Activated T-cell treated with anti-CD3 and anti-CD28 coated beads, Interleukin-2, amount 50 U/mL, for 4 hours (primary cell): ENCODE data around the gene MYO5B. TPM values are rescaled to one million over a fixed set of nuclear protein-coding genes. Genes with fewer than 3 reads are reported as not detected.

Experiments
- ATAC-seq, 2 donors: fragments of 200-7000 bp; cut with Tn5 transposase; one replicate each; pipeline ENCODE4 v1.10.0; 2021
- DNase-seq: peaks from one replicate; pipeline ENCODE4 v3.0.0-alpha.2; 2020
- H3K27me3 Mint-ChIP-seq: one replicate; pipeline ENCODE4 v1.8.0; 2021; ENCODE audit warnings: low read depth, mixed read lengths
- H3K36me3 Mint-ChIP-seq: one replicate; pipeline ENCODE4 v1.8.0; 2022; ENCODE audit warnings: mixed read lengths; ENCODE audit not compliant: insufficient read depth
- H3K4me1 Mint-ChIP-seq: one replicate; pipeline ENCODE4 v1.8.0; 2021; ENCODE audit warnings: low read depth, mixed read lengths
- H3K4me3 Mint-ChIP-seq: one replicate; pipeline ENCODE4 v1.8.0; 2021; ENCODE audit warnings: mild to moderate bottlenecking, moderate library complexity, mixed read lengths
- H3K9me3 Mint-ChIP-seq: one replicate; pipeline ENCODE4 v1.8.0; 2021; ENCODE audit warnings: mixed read lengths
- total RNA-seq, 3 donors: library from RNA; stranded (reverse); gene quantifications; one replicate each; pipeline ENCODE4 v1.2.1, GENCODE V29; 2021

Gene MYO5B
- total RNA-seq, 3 donors from 2014 or later, result 0.13 to 0.14 (median 0.13) TPM

DNA sequence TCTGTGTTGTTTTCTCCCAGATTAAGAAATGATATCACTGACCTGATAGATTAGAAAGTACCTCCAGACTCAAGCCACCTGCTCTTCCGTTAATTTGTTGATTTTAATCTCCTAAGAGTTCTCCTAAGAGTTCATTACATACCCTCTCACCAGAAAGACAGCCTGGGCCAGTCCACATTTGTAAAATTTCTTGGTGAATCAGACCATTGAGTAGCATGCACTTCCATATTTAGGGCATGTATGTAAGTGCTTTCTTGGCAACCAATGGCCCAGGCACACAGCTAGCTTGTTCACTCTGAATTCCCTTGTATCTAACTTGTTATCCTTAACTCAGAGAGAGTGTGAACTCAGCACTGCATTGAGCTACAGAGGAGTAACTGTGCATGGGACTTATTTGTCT lies 223.5 kb downstream of the MYO5B start:
- no peak overlapping the region for H3K4me3 Mint-ChIP-seq
- no peaks in the 10 kb centered on the region for H3K9me3 Mint-ChIP-seq
- no peaks in the 10 kb centered on the region for H3K4me1 Mint-ChIP-seq
- no peaks in the 10 kb centered on the region for H3K36me3 Mint-ChIP-seq
- ATAC-seq (no peak), DNase-seq (no peak)
- H3K27me3 Mint-ChIP-seq, result no peaks in the 10 kb centered on the region

GRCh38 chr18:49970319-49970718 lies 224.6 kb downstream of the MYO5B start:
- Mint-ChIP-seq H3K36me3 (no peaks in the 10 kb centered on the region), H3K4me1 (no peaks in the 10 kb centered on the region)
- ATAC-seq, result no peak

DNA sequence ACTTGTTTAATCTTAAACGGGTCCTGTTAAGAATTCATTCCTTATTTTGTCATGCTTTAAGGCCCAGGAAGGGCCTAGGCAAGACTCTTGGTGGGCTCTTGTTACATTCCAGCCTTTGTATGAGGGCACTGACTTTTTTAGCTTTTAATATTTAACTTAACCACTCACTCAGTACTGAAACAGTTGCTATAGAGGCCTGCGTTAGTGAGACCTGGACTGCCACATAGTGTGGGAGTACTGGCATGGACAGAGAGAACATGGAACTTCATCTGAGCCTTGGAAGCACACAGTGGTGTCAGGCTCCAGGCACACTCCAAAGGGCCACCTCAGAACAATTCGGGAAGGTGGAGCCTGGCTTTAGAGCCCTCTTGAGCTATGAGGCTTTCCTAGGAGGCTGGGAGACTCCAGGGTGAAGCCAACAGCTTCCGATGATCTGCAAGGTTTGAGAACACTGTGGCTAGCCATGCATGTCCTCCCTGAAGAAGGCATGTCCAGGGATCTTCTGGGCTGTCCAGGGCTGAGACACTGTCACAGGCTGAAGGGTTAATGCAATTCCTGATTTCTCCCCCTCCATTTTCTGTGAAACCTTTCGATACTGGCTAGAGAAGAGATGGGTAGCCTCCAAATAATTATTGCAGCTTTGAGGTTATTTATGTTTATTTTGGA lies 226.2 kb downstream of the MYO5B start:
- H3K27me3 Mint-ChIP-seq, result no peaks in the 10 kb centered on the region
- no peak for ATAC-seq
- no peaks in the 10 kb centered on the region for H3K36me3 Mint-ChIP-seq
- no peaks in the 10 kb centered on the region for H3K4me1 Mint-ChIP-seq
- H3K4me3 Mint-ChIP-seq, result no peak overlapping the region
- H3K9me3 Mint-ChIP-seq, result no peaks in the 10 kb centered on the region
- no peak for DNase-seq

More at GRCh38 chr18:49970319-49970718, 224.6 kb downstream of the MYO5B start:
- Mint-ChIP-seq H3K9me3 (no peaks in the 10 kb centered on the region), H3K4me3 (no peak overlapping the region), H3K27me3 (no peaks in the 10 kb centered on the region)
- DNase-seq, result no peak

- Mint-ChIP-seq H3K9me3 (no peaks in the 10 kb centered on the region), H3K27me3 (peaks cover 3% of the 10 kb centered on the region), H3K4me3 (no peak overlapping the region), H3K36me3 (no peaks in the 10 kb centered on the region), H3K4me1 (no peaks in the 10 kb centered on the region)
- DNase-seq (no peak), ATAC-seq (no peak)
Observed at GRCh38 chr18:49967636-49968313, 227.2 kb downstream of the MYO5B start.

- Mint-ChIP-seq H3K27me3 (peaks cover 3% of the 10 kb centered on the region), H3K4me3 (no peak overlapping the region), H3K4me1 (no peaks in the 10 kb centered on the region), H3K36me3 (no peaks in the 10 kb centered on the region), H3K9me3 (no peaks in the 10 kb centered on the region)
- no peak for ATAC-seq
- no peak for DNase-seq
Observed at GRCh38 chr18:49967171-49967570, 227.8 kb downstream of the MYO5B start.

DNA sequence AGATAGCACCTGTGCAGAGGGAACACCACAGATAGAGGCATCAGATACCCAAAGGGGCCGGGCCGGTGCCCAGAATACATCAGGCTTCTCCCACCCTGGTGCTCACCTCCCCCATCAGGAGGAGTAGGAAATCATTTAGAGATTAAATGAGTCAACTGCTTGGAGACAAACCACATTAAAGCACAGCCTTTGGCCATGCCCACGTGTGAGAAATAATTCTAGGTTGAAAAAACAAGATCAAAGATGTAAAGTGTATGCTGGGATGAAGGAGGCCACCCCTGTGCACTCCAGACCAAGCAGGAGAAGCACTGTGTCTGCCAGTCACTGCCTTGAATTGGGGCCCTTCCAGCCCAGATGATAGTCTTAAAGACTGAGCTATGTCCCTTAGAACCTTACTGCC lies 228.9 kb downstream of the MYO5B start:
- H3K4me1 Mint-ChIP-seq, result peaks cover 6% of the 10 kb centered on the region
- peaks cover 3% of the 10 kb centered on the region for H3K27me3 Mint-ChIP-seq
- DNase-seq, result no peak
- no peaks in the 10 kb centered on the region for H3K9me3 Mint-ChIP-seq
- no peak overlapping the region for H3K4me3 Mint-ChIP-seq
- H3K36me3 Mint-ChIP-seq, result no peaks in the 10 kb centered on the region
- no peak for ATAC-seq

- ATAC-seq (no peak), DNase-seq (no peak)
- H3K36me3 Mint-ChIP-seq, result no peaks in the 10 kb centered on the region
- H3K4me1 Mint-ChIP-seq, result peaks cover 20% of the 10 kb centered on the region
- H3K27me3 Mint-ChIP-seq, result peaks cover 13% of the 10 kb centered on the region
- no peak overlapping the region for H3K4me3 Mint-ChIP-seq
- no peaks in the 10 kb centered on the region for H3K9me3 Mint-ChIP-seq
Observed at GRCh38 chr18:49963217-49963616, 231.7 kb downstream of the MYO5B start.

DNA sequence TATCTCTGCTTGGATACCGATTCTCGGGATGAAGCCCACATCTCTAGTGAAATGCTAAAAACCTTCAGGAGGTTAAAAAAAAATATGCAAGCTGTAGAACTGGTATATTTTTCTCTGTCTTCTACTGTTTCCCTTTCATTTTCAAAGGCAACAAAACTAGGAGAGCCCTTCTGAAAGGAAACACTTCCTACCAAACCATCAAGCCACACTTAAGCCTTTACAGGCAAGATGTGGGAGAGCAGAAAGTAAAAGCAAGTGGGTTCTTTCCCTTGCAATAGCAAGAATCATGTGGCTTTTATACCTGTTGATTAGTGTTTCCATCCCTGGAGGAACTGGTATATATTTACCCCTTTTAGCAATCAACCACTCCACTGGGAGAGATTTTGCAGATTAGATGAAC lies 233.7 kb downstream of the MYO5B start:
- ATAC-seq (peak; percentile 27 to 29), DNase-seq (no peak)
- Mint-ChIP-seq H3K36me3 (no peaks in the 10 kb centered on the region), H3K9me3 (no peaks in the 10 kb centered on the region), H3K4me1 (peaks cover 20% of the 10 kb centered on the region), H3K27me3 (peaks cover 13% of the 10 kb centered on the region), H3K4me3 (no peak overlapping the region)

GRCh38 chr18:49960376-49960775 lies 234.6 kb downstream of the MYO5B start:
- H3K4me1 Mint-ChIP-seq, result peaks cover 20% of the 10 kb centered on the region
- H3K27me3 Mint-ChIP-seq, result peaks cover 13% of the 10 kb centered on the region
- ATAC-seq, result no peak
- H3K4me3 Mint-ChIP-seq, result no peak overlapping the region
- no peaks in the 10 kb centered on the region for H3K9me3 Mint-ChIP-seq
- DNase-seq, result no peak
- H3K36me3 Mint-ChIP-seq, result no peaks in the 10 kb centered on the region

DNA sequence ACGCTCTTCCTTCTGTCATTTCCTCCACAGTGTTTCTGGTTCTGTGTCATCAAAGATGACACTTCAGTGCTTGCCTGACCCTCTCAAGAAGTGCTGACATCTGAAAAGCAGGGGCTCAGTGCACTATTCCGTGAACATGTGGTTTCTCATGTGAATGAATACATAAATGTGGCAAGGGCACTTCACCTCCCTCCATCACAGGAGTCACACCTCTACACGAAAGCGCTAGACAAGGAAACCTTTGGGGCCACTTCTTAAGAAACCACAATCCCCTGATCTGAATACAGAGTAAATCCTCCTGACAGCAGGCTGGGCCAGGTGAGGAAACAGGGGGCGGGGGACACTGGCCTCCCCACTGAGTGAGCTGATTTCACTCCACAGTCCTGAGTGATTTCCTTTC lies 235.8 kb downstream of the MYO5B start:
- ATAC-seq, result peak; percentile 38 to 67
- Mint-ChIP-seq H3K27me3 (peaks cover 13% of the 10 kb centered on the region), H3K4me1 (peaks cover 20% of the 10 kb centered on the region)

DNA sequence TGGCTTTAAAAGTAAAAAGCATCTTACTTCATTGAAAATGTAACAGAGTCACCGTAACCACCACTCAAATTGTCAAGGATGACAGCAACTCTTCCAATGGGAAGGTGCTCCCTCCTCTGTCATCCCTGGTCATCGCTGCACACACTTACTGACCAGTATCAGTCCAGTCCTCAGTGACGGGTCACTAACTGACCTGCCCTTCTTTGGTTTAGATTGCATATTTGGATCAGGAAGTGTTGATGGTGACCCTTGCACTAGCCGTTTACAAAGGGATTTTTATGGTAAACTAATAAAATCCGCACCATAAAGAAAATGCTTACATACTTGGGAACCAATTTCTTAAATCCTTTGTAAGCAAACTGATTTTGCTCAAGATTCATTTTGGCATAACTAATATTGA lies 239.7 kb downstream of the MYO5B start:
- Mint-ChIP-seq H3K27me3 (peaks cover 8% of the 10 kb centered on the region), H3K36me3 (no peaks in the 10 kb centered on the region), H3K4me1 (peaks cover 17% of the 10 kb centered on the region), H3K4me3 (no peak overlapping the region), H3K9me3 (no peaks in the 10 kb centered on the region)
- no peak for ATAC-seq
- no peak for DNase-seq

More for the DNA sequence above, 235.8 kb downstream of the MYO5B start:
- Mint-ChIP-seq H3K36me3 (no peaks in the 10 kb centered on the region), H3K4me3 (no peak overlapping the region), H3K9me3 (no peaks in the 10 kb centered on the region)
- DNase-seq, result no peak

DNA sequence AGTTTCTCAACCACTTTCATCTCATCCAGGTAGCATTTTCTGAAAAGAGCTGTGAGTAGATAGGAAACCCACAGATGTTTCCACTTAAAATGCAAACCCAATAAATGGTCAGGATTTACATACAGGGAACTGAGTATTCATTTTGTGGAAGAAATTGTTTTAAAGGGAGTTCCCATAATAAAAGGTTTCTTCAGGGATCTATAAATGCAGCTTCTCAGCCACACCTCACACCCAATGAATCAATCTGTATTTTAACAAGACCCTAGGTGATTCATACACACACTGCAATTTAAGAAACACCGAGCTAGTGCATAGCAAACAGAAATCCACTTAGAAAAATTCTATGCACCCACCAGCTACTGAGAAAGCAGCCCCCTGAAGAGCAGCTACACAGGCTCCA lies 241.6 kb downstream of the MYO5B start:
- peaks cover 3% of the 10 kb centered on the region for H3K27me3 Mint-ChIP-seq
- no peak for ATAC-seq
- H3K4me1 Mint-ChIP-seq, result peaks cover 15% of the 10 kb centered on the region
- H3K4me3 Mint-ChIP-seq, result no peak overlapping the region
- no peaks in the 10 kb centered on the region for H3K36me3 Mint-ChIP-seq
- no peak for DNase-seq
- no peaks in the 10 kb centered on the region for H3K9me3 Mint-ChIP-seq

- H3K4me1 Mint-ChIP-seq, result peaks cover 15% of the 10 kb centered on the region
- no peak overlapping the region for H3K4me3 Mint-ChIP-seq
- no peaks in the 10 kb centered on the region for H3K36me3 Mint-ChIP-seq
- DNase-seq (no peak), ATAC-seq (peak; percentile 52 to 55)
- no peaks in the 10 kb centered on the region for H3K9me3 Mint-ChIP-seq
- H3K27me3 Mint-ChIP-seq, result peaks cover 3% of the 10 kb centered on the region
Observed at GRCh38 chr18:49949951-49950395, 245.0 kb downstream of the MYO5B start.

DNA sequence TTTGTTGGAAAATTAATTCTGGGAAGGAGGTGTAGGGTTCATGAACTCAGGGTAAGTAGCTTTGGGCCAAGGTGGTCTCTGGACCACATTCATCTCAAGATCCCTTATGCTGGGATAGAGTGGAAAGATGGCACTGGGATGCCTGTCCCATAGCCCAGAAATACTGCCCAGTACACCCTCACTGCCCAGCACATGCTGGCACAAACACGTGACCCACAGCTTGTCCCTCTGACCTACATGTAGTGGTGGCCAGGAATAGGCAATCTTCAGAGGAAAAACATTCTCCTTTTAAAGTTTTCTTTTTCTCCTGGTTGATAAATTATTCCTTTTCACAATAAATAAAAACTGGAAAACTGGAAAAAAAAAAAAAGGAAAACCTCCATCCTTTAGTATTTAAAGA lies 246.0 kb downstream of the MYO5B start:
- H3K36me3 Mint-ChIP-seq, result no peaks in the 10 kb centered on the region
- ATAC-seq, result no peak
- no peaks in the 10 kb centered on the region for H3K9me3 Mint-ChIP-seq
- no peak overlapping the region for H3K4me3 Mint-ChIP-seq
- H3K4me1 Mint-ChIP-seq, result peaks cover 15% of the 10 kb centered on the region
- H3K27me3 Mint-ChIP-seq, result peaks cover 5% of the 10 kb centered on the region
- no peak for DNase-seq

GRCh38 chr18:49944663-49945062 lies 250.3 kb downstream of the MYO5B start:
- Mint-ChIP-seq H3K27me3 (peaks cover 3% of the 10 kb centered on the region), H3K36me3 (no peaks in the 10 kb centered on the region), H3K4me3 (no peak overlapping the region), H3K4me1 (peaks cover 1% of the 10 kb centered on the region), H3K9me3 (no peaks in the 10 kb centered on the region)
- DNase-seq (no peak), ATAC-seq (no peak)
